ENCODE results near the gene DOCK11. TPM values are rescaled to one million over a fixed set of nuclear protein-coding genes. Genes with fewer than 3 reads are reported as not detected.

The DOCK11 gene
- polyA plus RNA-seq, 6 donors from 2014 or later: 15.4 to 29.9 (median 19.7) TPM

- ATAC-seq (ENCODE audit: low read depth in 2 of 2) (no peak), DNase-seq (no peak)
- Mint-ChIP-seq H3K9me3 (no peaks in the 10 kb centered on the region), H3K4me3 (peak overlapping the region in 1 of 8 donors; percentile 19), H3K36me3 (peaks cover 0 to 4% of the 10 kb centered on the region in 2 donors), H3K27me3 (no peaks in the 10 kb centered on the region), H3K4me1 (peaks cover 10 to 19% (median 17%) of the 10 kb centered on the region in 3 donors), H3K27ac (peak overlapping the region in 2 of 6 donors; percentile 31 to 73)
These were observed 137.9 kb downstream of the DOCK11 start for GRCh38 chrX:118633530-118633929.

- Mint-ChIP-seq H3K4me1 (peaks cover 10 to 19% (median 17%) of the 10 kb centered on the region in 3 donors), H3K27me3 (no peaks in the 10 kb centered on the region), H3K36me3 (peaks cover 0 to 4% of the 10 kb centered on the region in 2 donors), H3K9me3 (no peaks in the 10 kb centered on the region), H3K27ac (peak overlapping the region in 2 of 6 donors; percentile 31 to 38), H3K4me3 (no peak overlapping the region)
- ATAC-seq (ENCODE audit: low read depth in 2 of 2) (no peak), DNase-seq (no peak)
These were observed 138.7 kb downstream of the DOCK11 start for GRCh38 chrX:118634336-118634735.

DNA sequence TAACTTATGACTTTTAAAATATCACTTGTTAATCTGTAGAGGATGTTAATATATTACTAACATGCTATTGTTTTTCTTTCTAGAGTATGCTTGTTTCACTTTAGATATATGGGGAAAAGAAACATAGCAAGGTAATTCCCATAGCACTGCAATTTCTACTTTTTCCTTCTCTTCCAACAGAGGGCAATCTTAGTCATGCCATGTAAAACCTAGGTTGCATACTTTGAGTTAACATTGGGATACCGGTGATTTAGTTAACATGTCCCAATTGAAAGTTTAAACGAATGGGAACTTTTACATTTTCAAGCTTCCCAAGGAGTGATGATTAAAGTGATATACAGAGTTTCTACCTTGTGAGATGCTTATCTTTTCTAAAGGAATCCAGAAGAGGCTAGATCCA lies 142.4 kb downstream of the DOCK11 start:
- Mint-ChIP-seq H3K36me3 (peaks cover 0 to 4% of the 10 kb centered on the region in 2 donors), H3K27me3 (no peaks in the 10 kb centered on the region), H3K4me3 (no peak overlapping the region), H3K27ac (peak overlapping the region in 1 of 6 donors; percentile 10), H3K4me1 (peaks cover 4 to 6% (median 5%) of the 10 kb centered on the region in 3 donors), H3K9me3 (no peaks in the 10 kb centered on the region)
- ATAC-seq (ENCODE audit: low read depth in 2 of 2): no peak
- no peak for DNase-seq

DNA sequence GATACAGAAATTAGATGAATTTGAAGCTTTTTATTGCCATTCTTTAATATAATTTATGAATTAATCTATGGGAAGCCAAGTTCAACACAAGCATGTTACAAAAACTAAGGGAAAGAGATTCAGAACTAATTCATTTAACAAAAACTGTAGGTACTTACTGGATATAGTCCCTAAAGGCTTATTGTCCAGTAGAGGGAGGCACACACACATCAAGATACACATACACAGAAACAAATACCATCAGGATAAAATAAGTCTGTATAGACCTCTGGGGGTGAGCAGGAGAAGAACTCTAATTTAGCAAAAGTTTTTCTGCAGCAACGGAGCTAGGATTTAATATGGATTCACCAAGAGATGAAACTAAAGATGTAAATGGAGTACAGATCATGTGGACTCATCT lies 148.8 kb downstream of the DOCK11 start:
- H3K4me3 Mint-ChIP-seq: no peak overlapping the region
- peaks cover 0 to 6% (median 0%) of the 10 kb centered on the region in 3 donors for H3K4me1 Mint-ChIP-seq
- peaks cover 0 to 3% (median 0%) of the 10 kb centered on the region in 7 donors for H3K9me3 Mint-ChIP-seq
- H3K36me3 Mint-ChIP-seq: peaks cover 0 to 9% of the 10 kb centered on the region in 2 donors
- ATAC-seq (ENCODE audit: low read depth in 2 of 2) (no peak), DNase-seq (no peak)
- H3K27me3 Mint-ChIP-seq: no peaks in the 10 kb centered on the region
- H3K27ac Mint-ChIP-seq: peak overlapping the region in 2 of 6 donors; percentile 30 to 32

DNA sequence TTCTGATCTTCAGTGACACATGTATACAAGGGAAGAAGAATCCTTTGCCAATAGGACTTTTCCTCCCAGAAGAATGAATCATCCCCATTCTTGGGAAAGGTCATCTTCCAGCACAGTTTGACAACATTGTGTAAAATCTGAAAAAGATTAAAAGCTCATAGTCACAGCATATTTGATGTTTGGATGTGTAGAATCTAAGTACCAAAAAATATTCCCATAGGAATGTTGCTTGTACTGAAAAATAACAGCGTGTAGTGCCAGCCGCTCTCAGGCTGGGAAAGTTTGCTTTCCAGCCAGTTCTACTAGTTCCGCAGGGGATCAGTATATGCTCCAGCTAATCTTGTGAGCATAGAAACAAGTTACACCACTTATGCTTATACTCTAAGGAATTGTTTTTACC lies 157.1 kb downstream of the DOCK11 start:
- Mint-ChIP-seq H3K36me3 (peaks cover 0 to 5% of the 10 kb centered on the region in 2 donors), H3K27ac (peak overlapping the region in 1 of 6 donors; percentile 16), H3K4me3 (no peak overlapping the region), H3K9me3 (no peaks in the 10 kb centered on the region), H3K4me1 (peaks cover 0 to 14% (median 0%) of the 10 kb centered on the region in 3 donors), H3K27me3 (no peaks in the 10 kb centered on the region)
- DNase-seq: no peak
- ATAC-seq (ENCODE audit: low read depth in 2 of 2): no peak

GRCh38 chrX:118654331-118654730 lies 158.7 kb downstream of the DOCK11 start:
- no peaks in the 10 kb centered on the region for H3K9me3 Mint-ChIP-seq
- ATAC-seq (ENCODE audit: low read depth in 2 of 2) (no peak), DNase-seq (no peak)
- peaks cover 0 to 18% (median 0%) of the 10 kb centered on the region in 3 donors for H3K4me1 Mint-ChIP-seq
- H3K4me3 Mint-ChIP-seq: no peak overlapping the region
- peaks cover 0 to 9% of the 10 kb centered on the region in 2 donors for H3K36me3 Mint-ChIP-seq
- H3K27ac Mint-ChIP-seq: peak overlapping the region in 1 of 6 donors; percentile 59
- no peaks in the 10 kb centered on the region for H3K27me3 Mint-ChIP-seq

- peaks cover 0 to 13% of the 10 kb centered on the region in 2 donors for H3K36me3 Mint-ChIP-seq
- no peaks in the 10 kb centered on the region for H3K27me3 Mint-ChIP-seq
- H3K4me3 Mint-ChIP-seq: peak overlapping the region in 1 of 8 donors; percentile 70
- ATAC-seq (ENCODE audit: low read depth in 2 of 2): no peak
- no peaks in the 10 kb centered on the region for H3K9me3 Mint-ChIP-seq
- peaks cover 0 to 18% (median 0%) of the 10 kb centered on the region in 3 donors for H3K4me1 Mint-ChIP-seq
- DNase-seq: no peak
- H3K27ac Mint-ChIP-seq: no peak overlapping the region
These were observed 160.1 kb downstream of the DOCK11 start for GRCh38 chrX:118655561-118656246.

DNA sequence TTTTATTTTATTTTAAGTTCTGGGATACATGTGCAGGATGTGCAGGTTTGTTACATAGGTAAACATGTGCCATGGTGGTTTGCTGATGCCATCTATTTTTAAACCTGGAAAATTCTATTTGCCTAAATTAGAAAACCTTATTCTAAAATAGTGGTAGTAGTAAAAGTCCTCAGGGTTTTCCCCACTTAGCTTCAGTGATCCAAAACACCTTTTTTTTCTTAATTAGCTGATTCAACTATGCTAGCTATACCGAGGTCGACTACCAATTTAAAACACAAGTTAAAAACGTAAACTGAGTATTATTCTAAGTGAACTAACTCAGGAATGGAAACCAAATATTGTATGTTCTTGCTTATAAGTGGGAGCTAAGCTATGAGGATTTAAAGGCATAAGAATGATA lies 161.8 kb downstream of the DOCK11 start:
- H3K27ac Mint-ChIP-seq: peak overlapping the region in 3 of 6 donors; percentile 11 to 47 (median 41)
- H3K27me3 Mint-ChIP-seq: no peaks in the 10 kb centered on the region
- peaks cover 0 to 18% (median 0%) of the 10 kb centered on the region in 3 donors for H3K4me1 Mint-ChIP-seq
- H3K4me3 Mint-ChIP-seq: no peak overlapping the region
- peaks cover 0 to 13% of the 10 kb centered on the region in 2 donors for H3K36me3 Mint-ChIP-seq
- ATAC-seq (ENCODE audit: low read depth in 2 of 2): no peak
- no peak for DNase-seq
- no peaks in the 10 kb centered on the region for H3K9me3 Mint-ChIP-seq

- Mint-ChIP-seq H3K27me3 (no peaks in the 10 kb centered on the region), H3K4me3 (no peak overlapping the region), H3K27ac (peak overlapping the region in 1 of 6 donors; percentile 62), H3K4me1 (peaks cover 0 to 13% (median 4%) of the 10 kb centered on the region in 3 donors), H3K36me3 (peaks cover 8 to 14% of the 10 kb centered on the region in 2 donors), H3K9me3 (peaks cover 0 to 3% (median 0%) of the 10 kb centered on the region in 7 donors)
- ATAC-seq (ENCODE audit: low read depth in 2 of 2) (no peak), DNase-seq (no peak)
These were observed 164.5 kb downstream of the DOCK11 start for GRCh38 chrX:118660085-118660484.

DNA sequence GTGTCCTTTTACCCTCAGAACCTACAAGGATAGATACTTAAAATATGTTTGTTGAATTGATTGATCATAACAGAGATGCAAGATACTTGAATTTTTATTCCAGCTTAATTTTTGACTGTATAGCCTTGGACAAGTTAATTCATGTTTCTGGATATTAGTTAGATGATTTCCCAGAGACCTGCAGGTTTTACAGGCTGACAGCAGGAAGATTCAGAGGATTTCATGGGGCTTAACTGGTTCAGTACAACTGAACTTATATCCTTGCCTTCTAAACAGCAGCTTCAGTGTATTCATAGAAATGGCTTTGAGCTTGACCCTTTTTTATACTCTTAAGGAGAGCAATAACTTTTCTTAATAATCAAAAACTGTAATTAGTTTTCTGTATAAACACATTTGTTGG lies 169.6 kb downstream of the DOCK11 start:
- H3K4me1 Mint-ChIP-seq: peaks cover 0 to 4% (median 0%) of the 10 kb centered on the region in 3 donors
- H3K4me3 Mint-ChIP-seq: no peak overlapping the region
- H3K27ac Mint-ChIP-seq: peak overlapping the region in 1 of 6 donors; percentile 9
- no peak for DNase-seq
- peaks cover 0 to 14% of the 10 kb centered on the region in 2 donors for H3K36me3 Mint-ChIP-seq
- ATAC-seq (ENCODE audit: low read depth in 2 of 2): no peak
- no peaks in the 10 kb centered on the region for H3K27me3 Mint-ChIP-seq
- H3K9me3 Mint-ChIP-seq: peaks cover 0 to 4% (median 0%) of the 10 kb centered on the region in 7 donors

DNA sequence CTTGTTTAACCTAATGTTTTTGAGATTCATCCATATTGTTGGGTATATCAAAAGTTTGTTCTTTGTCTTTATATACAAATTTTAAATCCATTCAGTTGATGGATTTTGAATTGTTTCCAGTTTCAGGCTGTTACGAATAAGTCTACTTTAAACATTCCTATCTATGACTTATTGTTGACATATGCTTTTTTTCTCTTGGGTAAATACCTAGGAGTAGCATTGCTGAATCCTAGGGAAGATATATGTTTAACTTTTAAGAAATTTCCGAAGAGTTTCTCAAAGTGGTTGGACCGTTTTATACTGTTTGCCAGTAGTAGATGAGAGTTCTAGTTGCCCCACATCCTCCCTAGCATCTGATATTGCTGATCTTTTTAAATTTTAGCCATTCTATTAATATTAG lies 170.9 kb downstream of the DOCK11 start:
- no peak for DNase-seq
- Mint-ChIP-seq H3K4me1 (peaks cover 0 to 4% (median 0%) of the 10 kb centered on the region in 3 donors), H3K9me3 (peaks cover 0 to 4% (median 0%) of the 10 kb centered on the region in 7 donors), H3K36me3 (peaks cover 0 to 14% of the 10 kb centered on the region in 2 donors), H3K27me3 (no peaks in the 10 kb centered on the region), H3K27ac (peak overlapping the region in 1 of 6 donors; percentile 13), H3K4me3 (no peak overlapping the region)
- no peak for ATAC-seq (ENCODE audit: low read depth in 2 of 2)

GRCh38 chrX:118669435-118669834 lies 173.8 kb downstream of the DOCK11 start:
- Mint-ChIP-seq H3K4me3 (no peak overlapping the region), H3K4me1 (no peaks in the 10 kb centered on the region)

GRCh38 chrX:118675326-118675965 lies 179.8 kb downstream of the DOCK11 start:
- no peak for ATAC-seq (ENCODE audit: low read depth in 2 of 2)
- Mint-ChIP-seq H3K4me1 (no peaks in the 10 kb centered on the region), H3K27ac (no peak overlapping the region)

More at GRCh38 chrX:118669435-118669834, 173.8 kb downstream of the DOCK11 start:
- Mint-ChIP-seq H3K27me3 (no peaks in the 10 kb centered on the region), H3K36me3 (peaks cover 0 to 9% of the 10 kb centered on the region in 2 donors), H3K9me3 (peaks cover 0 to 4% (median 0%) of the 10 kb centered on the region in 7 donors), H3K27ac (peak overlapping the region in 2 of 6 donors; percentile 24 to 33)
- DNase-seq (no peak), ATAC-seq (ENCODE audit: low read depth in 2 of 2) (no peak)

DNA sequence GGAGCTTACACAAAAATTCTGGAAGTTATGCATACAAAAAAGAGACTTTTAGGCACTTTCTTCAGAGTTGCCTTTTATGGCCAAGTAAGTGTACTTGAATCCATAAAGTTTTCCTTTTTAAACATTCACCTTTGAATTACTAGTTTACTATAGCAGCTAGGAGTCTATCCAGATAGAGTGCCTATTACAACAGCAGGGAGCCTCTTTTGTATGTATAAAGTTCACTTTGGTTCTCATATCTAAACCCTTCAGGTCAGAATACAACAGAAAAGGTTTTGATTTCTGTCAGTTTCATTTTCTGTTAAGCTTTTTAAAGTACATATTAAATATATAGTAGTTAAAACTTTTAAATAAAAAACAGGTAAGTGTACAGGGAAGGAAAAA lies 180.3 kb downstream of the DOCK11 start:
- no peaks in the 10 kb centered on the region for H3K4me1 Mint-ChIP-seq
- H3K9me3 Mint-ChIP-seq: no peaks in the 10 kb centered on the region
- peaks cover 0 to 9% of the 10 kb centered on the region in 2 donors for H3K36me3 Mint-ChIP-seq
- DNase-seq (no peak), ATAC-seq (ENCODE audit: low read depth in 2 of 2) (no peak)
- H3K27ac Mint-ChIP-seq: no peak overlapping the region
- H3K4me3 Mint-ChIP-seq: no peak overlapping the region
- H3K27me3 Mint-ChIP-seq: no peaks in the 10 kb centered on the region

More at GRCh38 chrX:118675326-118675965, 179.8 kb downstream of the DOCK11 start:
- Mint-ChIP-seq H3K36me3 (peaks cover 0 to 9% of the 10 kb centered on the region in 2 donors), H3K27me3 (no peaks in the 10 kb centered on the region), H3K9me3 (no peaks in the 10 kb centered on the region), H3K4me3 (no peak overlapping the region)
- DNase-seq: no peak

Data from naive B cell (primary cell).